HG03432 (cell line): Measurements from ENCODE around the gene RBBP5.

Experiments used
- ATAC-seq: cut with Tn5 transposase; IDR thresholded peaks from one replicate; pipeline ENCODE4 v1.9.1; 2021; ENCODE audit warnings: mild to moderate bottlenecking, moderate library complexity; ENCODE audit not compliant: unreplicated experiment

The RBBP5 gene

GRCh38 chr1:205133287-205133686 is 11.5 kb upstream of the RBBP5 start:
- no peak for ATAC-seq

- no peak for ATAC-seq
Measured at GRCh38 chr1:205129447-205130029, 7.8 kb upstream of the RBBP5 start.

GRCh38 chr1:205128050-205128449 is 6.3 kb upstream of the RBBP5 start:
- ATAC-seq: no peak

GRCh38 chr1:205127646-205128045 is 5.9 kb upstream of the RBBP5 start:
- ATAC-seq: no peak

- ATAC-seq: no peak
Measured at GRCh38 chr1:205124726-205125125, 2.9 kb upstream of the RBBP5 start.

- ATAC-seq: peak; percentile 14
Measured at GRCh38 chr1:205122489-205122882, 708 bp upstream of the RBBP5 start.

- ATAC-seq: no peak
Measured at GRCh38 chr1:205118752-205119151, 3.0 kb downstream of the RBBP5 start.

GRCh38 chr1:205111354-205111753 is 10.4 kb downstream of the RBBP5 start:
- ATAC-seq: no peak

- ATAC-seq: no peak
Measured at GRCh38 chr1:205109711-205110110, 12.1 kb downstream of the RBBP5 start.

- ATAC-seq: no peak
Measured at GRCh38 chr1:205109269-205109668, 12.5 kb downstream of the RBBP5 start.

GRCh38 chr1:205108464-205108863 is 13.3 kb downstream of the RBBP5 start:
- no peak for ATAC-seq

GRCh38 chr1:205107327-205107726 is 14.5 kb downstream of the RBBP5 start:
- ATAC-seq: no peak

- no peak for ATAC-seq
Measured at GRCh38 chr1:205102404-205102803, 19.4 kb downstream of the RBBP5 start.

- ATAC-seq: no peak
Measured at GRCh38 chr1:205098242-205098641, 23.5 kb downstream of the RBBP5 start.

- ATAC-seq: no peak
Measured at GRCh38 chr1:205095422-205095821, 26.4 kb downstream of the RBBP5 start.

GRCh38 chr1:205091043-205091740 is 30.6 kb downstream of the RBBP5 start:
- ATAC-seq: no peak

GRCh38 chr1:205088341-205088740 is 33.4 kb downstream of the RBBP5 start:
- ATAC-seq: no peak

- no peak for ATAC-seq
Measured at GRCh38 chr1:205084360-205084759, 37.4 kb downstream of the RBBP5 start, which contains the start of gene TMEM81. TMEM81 (minus strand) TSS chr1:205084460; CDS start chr1:205084320, 140 bp downstream.

GRCh38 chr1:205082431-205082830 is 39.3 kb downstream of the RBBP5 start:
- no peak for ATAC-seq

- ATAC-seq: no peak
Measured at GRCh38 chr1:205077934-205078311, 43.9 kb downstream of the RBBP5 start.

GRCh38 chr1:205077158-205077933 is 44.4 kb downstream of the RBBP5 start:
- ATAC-seq: no peak

- no peak for ATAC-seq
Measured at GRCh38 chr1:205076245-205076761, 45.5 kb downstream of the RBBP5 start.
